Astrocyte (in vitro differentiated cells and primary cell): ENCODE data around the gene VPS37B. TPM values are rescaled to one million over a fixed set of nuclear protein-coding genes. Genes with fewer than 3 reads are reported as not detected.

Experiments
- DNase-seq: peaks from one replicate; pipeline ENCODE4 v3.0.0-alpha.2; 2010; ENCODE audit warnings: low read depth
- FAIRE-seq: peaks from 2 replicates; lab custom pipeline; 2011; peaks lifted over from hg19 to GRCh38; lab: Jason Lieb, UNC
- H2AFZ ChIP-seq: 2 replicates; pipeline ENCODE4 v1.6.0; 2012; ENCODE audit warnings: low read depth, low read length, inconsistent platforms
- H3K27ac ChIP-seq: 2 replicates; pipeline ENCODE4 v1.5.1; 2011; ENCODE audit warnings: low read depth, low read length, inconsistent platforms
- H3K27me3 ChIP-seq: 2 replicates; pipeline ENCODE4 v1.6.0; 2011; ENCODE audit warnings: low read length, inconsistent platforms; ENCODE audit not compliant: insufficient read depth
- H3K36me3 ChIP-seq: 2 replicates; pipeline ENCODE4 v1.5.1; 2011; ENCODE audit warnings: low read length, inconsistent platforms; ENCODE audit not compliant: insufficient read depth
- H3K4me1 ChIP-seq: 2 replicates; pipeline ENCODE4 v1.5.1; 2011; ENCODE audit warnings: low read length, inconsistent platforms; ENCODE audit not compliant: insufficient read depth
- H3K4me2 ChIP-seq: 2 replicates; pipeline ENCODE4 v1.6.0; 2012; ENCODE audit warnings: low read length, inconsistent platforms
- H3K4me3 ChIP-seq: 2 replicates; pipeline ENCODE4 v1.5.1; 2011; ENCODE audit warnings: low read depth, mild to moderate bottlenecking, low read length, inconsistent platforms; ENCODE audit not compliant: insufficient read depth
- H3K79me2 ChIP-seq: 2 replicates; pipeline ENCODE4 v1.6.0; 2012; ENCODE audit warnings: mild to moderate bottlenecking, low read length, inconsistent platforms; ENCODE audit not compliant: insufficient read depth
- H3K9ac ChIP-seq: 2 replicates; pipeline ENCODE4 v1.6.0; 2012; ENCODE audit warnings: mild to moderate bottlenecking, low read length, inconsistent platforms
- H3K9me3 ChIP-seq: 2 replicates; pipeline ENCODE4 v1.5.1; 2012; ENCODE audit warnings: low read depth, mild to moderate bottlenecking, low read length, inconsistent platforms; ENCODE audit not compliant: insufficient read depth
- H4K20me1 ChIP-seq: 2 replicates; pipeline ENCODE4 v1.6.0; 2012; ENCODE audit warnings: low read length, inconsistent platforms; ENCODE audit not compliant: insufficient read depth
- H3K27ac Mint-ChIP-seq: one replicate; pipeline ENCODE4 v1.8.0; 2021; ENCODE audit warnings: mild to moderate bottlenecking, mixed read lengths; ENCODE audit not compliant: unreplicated experiment
- H3K27me3 Mint-ChIP-seq: one replicate; pipeline ENCODE4 v1.8.0; 2021; ENCODE audit warnings: low read depth, mixed read lengths; ENCODE audit not compliant: unreplicated experiment
- H3K36me3 Mint-ChIP-seq: one replicate; pipeline ENCODE4 v1.8.0; 2021; ENCODE audit warnings: low read depth, mixed read lengths; ENCODE audit not compliant: unreplicated experiment
- H3K4me1 Mint-ChIP-seq: one replicate; pipeline ENCODE4 v1.8.0; 2021; ENCODE audit warnings: low read depth, mixed read lengths; ENCODE audit not compliant: unreplicated experiment
- H3K4me3 Mint-ChIP-seq: one replicate; pipeline ENCODE4 v1.8.0; 2021; ENCODE audit warnings: mild to moderate bottlenecking, moderate library complexity, mixed read lengths; ENCODE audit not compliant: unreplicated experiment
- H3K9me3 Mint-ChIP-seq: one replicate; pipeline ENCODE4 v1.8.0; 2021; ENCODE audit warnings: mild to moderate bottlenecking, mixed read lengths; ENCODE audit not compliant: unreplicated experiment
- EZH2 ChIP-seq: IDR thresholded peaks from 2 replicates; pipeline ENCODE4 v1.6.1; 2012; ENCODE audit warnings: mild to moderate bottlenecking, low read length, inconsistent platforms; ENCODE audit not compliant: insufficient read depth
- total RNA-seq: library from RNA; stranded (reverse); gene quantifications from 2 replicates; pipeline ENCODE4 v1.2.1, GENCODE V29; 2021
- TF ChIP-seq, protein P1 (sequence below): IDR thresholded peaks from 2 replicates; pipeline ENCODE4 v1.5.1; 2011; ENCODE audit warnings: low read depth, mild to moderate bottlenecking, inconsistent platforms, low read length, moderate library complexity; ENCODE audit not compliant: insufficient read depth

Gene VPS37B
- total RNA-seq, 1 donor from 2014 or later, result 31.4 TPM

DNA sequence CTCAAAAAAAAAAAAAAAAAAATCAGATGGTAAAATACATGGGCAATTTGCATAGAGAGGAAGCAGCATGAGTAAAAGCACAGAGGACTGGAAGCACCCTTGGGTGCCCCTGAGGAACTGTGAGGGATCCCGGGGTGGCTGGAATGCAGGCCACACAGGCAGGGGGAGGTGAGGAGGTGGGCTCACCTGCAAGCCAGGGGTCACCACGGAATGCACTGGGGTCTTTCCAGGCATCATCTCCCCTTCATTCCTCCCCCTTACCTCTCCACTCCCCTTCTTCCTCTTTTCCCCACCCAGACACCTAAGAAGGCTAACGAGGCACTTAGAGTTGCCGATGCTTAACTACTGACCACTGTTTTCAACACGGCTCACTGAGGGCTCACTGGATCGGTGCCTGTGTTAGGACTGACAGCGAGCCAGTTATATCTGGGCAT is 75.1 kb downstream of the VPS37B start:
- Histone ChIP-seq H3K9ac (no peak overlapping the region), H2AFZ (no peak overlapping the region), H3K4me2 (no peak overlapping the region), H3K4me3 (no peak overlapping the region), H3K36me3 (no peaks in the 10 kb centered on the region), H3K27ac (no peak overlapping the region), H4K20me1 (no peaks in the 10 kb centered on the region), H3K27me3 (no peaks in the 10 kb centered on the region), H3K9me3 (no peaks in the 10 kb centered on the region), H3K4me1 (no peaks in the 10 kb centered on the region), H3K79me2 (no peaks in the 10 kb centered on the region)
- FAIRE-seq (no peak), DNase-seq (no peak)
- H3K27ac Mint-ChIP-seq, result peak overlapping the region; percentile 34
- no peak overlapping the region for H3K4me3 Mint-ChIP-seq
- peaks cover 4% of the 10 kb centered on the region for H3K4me1 Mint-ChIP-seq
- no peaks in the 10 kb centered on the region for H3K9me3 Mint-ChIP-seq
- H3K36me3 Mint-ChIP-seq, result no peaks in the 10 kb centered on the region
- no peak for TF ChIP-seq EZH2
- TF ChIP-seq, protein P1, sequence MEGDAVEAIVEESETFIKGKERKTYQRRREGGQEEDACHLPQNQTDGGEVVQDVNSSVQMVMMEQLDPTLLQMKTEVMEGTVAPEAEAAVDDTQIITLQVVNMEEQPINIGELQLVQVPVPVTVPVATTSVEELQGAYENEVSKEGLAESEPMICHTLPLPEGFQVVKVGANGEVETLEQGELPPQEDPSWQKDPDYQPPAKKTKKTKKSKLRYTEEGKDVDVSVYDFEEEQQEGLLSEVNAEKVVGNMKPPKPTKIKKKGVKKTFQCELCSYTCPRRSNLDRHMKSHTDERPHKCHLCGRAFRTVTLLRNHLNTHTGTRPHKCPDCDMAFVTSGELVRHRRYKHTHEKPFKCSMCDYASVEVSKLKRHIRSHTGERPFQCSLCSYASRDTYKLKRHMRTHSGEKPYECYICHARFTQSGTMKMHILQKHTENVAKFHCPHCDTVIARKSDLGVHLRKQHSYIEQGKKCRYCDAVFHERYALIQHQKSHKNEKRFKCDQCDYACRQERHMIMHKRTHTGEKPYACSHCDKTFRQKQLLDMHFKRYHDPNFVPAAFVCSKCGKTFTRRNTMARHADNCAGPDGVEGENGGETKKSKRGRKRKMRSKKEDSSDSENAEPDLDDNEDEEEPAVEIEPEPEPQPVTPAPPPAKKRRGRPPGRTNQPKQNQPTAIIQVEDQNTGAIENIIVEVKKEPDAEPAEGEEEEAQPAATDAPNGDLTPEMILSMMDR, result no peak
- no peaks in the 10 kb centered on the region for H3K27me3 Mint-ChIP-seq

DNA sequence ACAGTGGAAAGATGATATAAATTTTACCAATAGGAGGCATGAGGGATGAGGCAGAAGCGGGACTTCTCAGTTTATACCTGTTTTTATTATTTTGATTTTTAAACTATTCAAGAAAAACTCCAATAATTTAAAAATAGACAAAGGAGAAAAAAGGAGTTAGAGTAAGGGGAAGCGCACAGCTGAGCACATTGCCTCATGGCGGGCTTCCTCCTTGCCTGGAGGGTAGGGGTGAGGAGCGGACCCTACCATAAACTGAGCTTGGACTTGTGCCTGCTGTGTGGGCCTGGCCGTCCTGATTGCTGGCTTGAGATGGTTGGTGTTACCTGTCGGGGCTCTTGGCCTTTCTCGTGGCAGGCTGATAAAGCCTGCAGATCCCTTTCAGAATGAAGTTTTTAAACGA is 75.8 kb downstream of the VPS37B start:
- Histone ChIP-seq H3K27ac (no peak overlapping the region), H3K36me3 (no peaks in the 10 kb centered on the region), H3K9ac (no peak overlapping the region), H3K9me3 (no peaks in the 10 kb centered on the region), H2AFZ (no peak overlapping the region), H3K27me3 (no peaks in the 10 kb centered on the region), H3K79me2 (no peaks in the 10 kb centered on the region), H4K20me1 (no peaks in the 10 kb centered on the region), H3K4me3 (no peak overlapping the region), H3K4me2 (no peak overlapping the region), H3K4me1 (no peaks in the 10 kb centered on the region)
- DNase-seq (no peak), FAIRE-seq (no peak)
- H3K9me3 Mint-ChIP-seq, result no peaks in the 10 kb centered on the region
- H3K27me3 Mint-ChIP-seq, result no peaks in the 10 kb centered on the region
- TF ChIP-seq EZH2, result no peak
- TF ChIP-seq, protein P1, result no peak
- H3K27ac Mint-ChIP-seq, result no peak overlapping the region
- no peaks in the 10 kb centered on the region for H3K36me3 Mint-ChIP-seq
- no peak overlapping the region for H3K4me3 Mint-ChIP-seq
- H3K4me1 Mint-ChIP-seq, result peaks cover 4% of the 10 kb centered on the region

DNA sequence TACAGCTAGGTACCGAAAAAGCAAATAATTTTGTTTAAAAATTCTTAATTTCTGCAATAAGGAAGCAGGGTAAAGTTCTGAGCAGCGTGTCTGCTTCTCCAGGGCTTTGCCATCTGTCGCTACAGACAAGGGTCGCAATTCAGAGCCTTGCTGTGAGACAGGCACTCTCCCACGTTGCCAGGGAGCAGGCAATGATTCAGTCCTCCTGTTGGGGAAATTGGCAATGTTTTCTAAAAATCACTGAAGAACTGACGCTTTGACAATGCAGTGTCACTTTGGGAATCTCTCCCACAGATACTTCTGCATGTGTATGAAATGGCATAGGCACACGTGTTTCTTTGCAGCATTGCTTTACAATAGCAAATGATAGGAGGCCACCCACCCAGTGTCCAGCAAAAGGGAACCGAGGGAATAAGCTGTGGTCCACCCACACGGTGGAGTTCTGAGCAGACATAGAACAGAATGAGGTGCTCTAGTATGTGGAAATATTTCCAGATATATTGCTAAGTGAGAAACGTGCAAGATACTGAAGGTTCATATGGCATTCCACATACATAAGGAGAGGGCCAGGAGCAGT is 76.6 kb downstream of the VPS37B start:
- no peak overlapping the region for H2AFZ ChIP-seq
- H4K20me1 ChIP-seq, result no peaks in the 10 kb centered on the region
- no peaks in the 10 kb centered on the region for H3K79me2 ChIP-seq
- H3K27me3 Mint-ChIP-seq, result no peaks in the 10 kb centered on the region
- H3K9ac ChIP-seq, result no peak overlapping the region
- H3K27ac Mint-ChIP-seq, result peak overlapping the region; percentile 28
- DNase-seq (no peak), FAIRE-seq (no peak)
- H3K4me3 Mint-ChIP-seq, result no peak overlapping the region
- no peaks in the 10 kb centered on the region for H3K9me3 Mint-ChIP-seq
- peaks cover 4% of the 10 kb centered on the region for H3K4me1 Mint-ChIP-seq
- H3K27me3 ChIP-seq, result no peaks in the 10 kb centered on the region
- no peak for TF ChIP-seq EZH2
- TF ChIP-seq, protein P1, result no peak
- H3K4me2 ChIP-seq, result no peak overlapping the region
- no peaks in the 10 kb centered on the region for H3K9me3 ChIP-seq
- H3K4me1 ChIP-seq, result no peaks in the 10 kb centered on the region
- H3K4me3 ChIP-seq, result no peak overlapping the region
- H3K27ac ChIP-seq, result no peak overlapping the region
- no peaks in the 10 kb centered on the region for H3K36me3 ChIP-seq
- no peaks in the 10 kb centered on the region for H3K36me3 Mint-ChIP-seq
